ENCODE results near the gene COA6.
"Not testable (repeated sequence)": the region's sequence is repeated elsewhere in the genome, so short reads cannot be mapped to it uniquely, and the experiment has no call there.

- TF ChIP-seq POLR2A, POLR2AphosphoS5, SPI1, TAF1 (IDR thresholded peaks at IDR 0.05; ENCODE audit: low read depth, low read length): not testable (repeated sequence)
Measured at GRCh38 chr1:234356615-234357269, 16.5 kb upstream of the COA6 start.

All from GM12891 (cell line).